ENCODE results near the gene EIF2S3B. TPM values are rescaled to one million over a fixed set of nuclear protein-coding genes. Genes with fewer than 3 reads are reported as not detected.
"Not testable (repeated sequence)": the region's sequence is repeated elsewhere in the genome, so short reads cannot be mapped to it uniquely, and the experiment has no call there.

Gene EIF2S3B
- total RNA-seq = 0.62 TPM

DNA sequence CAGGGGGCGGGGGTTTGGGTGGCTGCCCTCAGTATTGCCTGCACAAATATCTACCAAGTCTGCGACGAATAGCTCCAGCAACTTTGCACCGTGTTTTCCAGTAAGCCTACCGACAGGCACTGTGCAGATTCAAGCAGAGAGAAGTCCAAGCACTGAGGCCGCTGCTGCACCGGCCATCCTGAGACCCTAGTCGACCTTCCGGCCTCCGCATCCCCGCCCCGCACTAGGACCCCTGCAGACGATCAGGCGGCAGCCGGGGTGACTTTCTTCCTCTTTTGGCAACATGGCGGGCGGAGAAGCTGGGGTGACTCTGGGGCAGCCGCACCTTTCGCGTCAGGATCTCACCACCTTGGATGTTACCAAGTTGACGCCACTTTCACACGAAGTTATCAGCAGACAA, at the start of gene EIF2S3B:
TSS of gene EIF2S3B (plus strand) at position 271 of the 400 bp plus-strand sequence. CDS start at position 284, 13 bp downstream.
- intact Hi-C loops (cut with DNase I) = no loop called here
- DNase-seq (ENCODE audit: low spot score) = no peak

DNA sequence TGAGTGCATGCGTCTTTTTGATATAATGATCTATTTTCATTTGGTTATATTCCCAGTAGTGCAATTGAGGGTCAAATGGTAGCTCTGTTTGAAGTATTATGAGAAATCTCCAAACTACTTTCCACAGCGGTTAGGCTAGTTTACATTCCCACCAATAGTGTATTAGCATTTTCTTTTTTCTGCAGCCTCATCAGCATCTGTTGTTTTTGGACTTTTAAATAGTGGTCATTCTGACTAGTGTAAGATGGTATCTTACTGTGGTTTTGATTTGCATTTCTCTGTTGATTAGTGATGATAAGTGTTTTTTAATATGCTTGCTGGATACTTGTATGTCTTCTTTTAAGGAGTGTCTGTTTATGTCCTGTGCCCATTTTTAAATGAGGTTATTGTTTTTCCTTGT, 48.8 kb upstream of the EIF2S3B start:
- DNase-seq (ENCODE audit: low spot score) (no peak), ATAC-seq (no peak)
- intact Hi-C loops (cut with DNase I) = no loop called here

More for the DNA sequence above, at the start of gene EIF2S3B:
- no peak for ATAC-seq

DNA sequence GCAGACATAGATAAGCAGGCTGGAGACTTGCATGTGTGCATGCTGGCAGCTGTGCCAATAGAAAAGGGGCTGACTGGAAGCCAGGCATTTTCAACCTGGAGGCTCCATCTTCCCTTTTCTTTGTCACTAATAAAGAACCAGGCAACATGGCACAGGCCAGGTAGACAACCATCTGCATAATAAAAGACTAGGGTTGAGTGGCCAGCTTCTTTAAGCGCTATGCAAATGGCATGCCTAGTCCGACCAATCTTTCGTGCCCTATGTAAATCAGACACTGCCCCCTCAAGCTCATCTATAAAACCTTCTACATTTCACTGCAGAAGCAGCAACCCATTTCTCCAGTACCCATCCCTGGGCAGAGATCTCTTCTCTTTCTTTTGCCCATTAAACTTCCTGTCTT, 47.9 kb upstream of the EIF2S3B start:
- DNase-seq (ENCODE audit: low spot score) (no peak), ATAC-seq (no peak)
- intact Hi-C loops (cut with DNase I) = no loop called here

DNA sequence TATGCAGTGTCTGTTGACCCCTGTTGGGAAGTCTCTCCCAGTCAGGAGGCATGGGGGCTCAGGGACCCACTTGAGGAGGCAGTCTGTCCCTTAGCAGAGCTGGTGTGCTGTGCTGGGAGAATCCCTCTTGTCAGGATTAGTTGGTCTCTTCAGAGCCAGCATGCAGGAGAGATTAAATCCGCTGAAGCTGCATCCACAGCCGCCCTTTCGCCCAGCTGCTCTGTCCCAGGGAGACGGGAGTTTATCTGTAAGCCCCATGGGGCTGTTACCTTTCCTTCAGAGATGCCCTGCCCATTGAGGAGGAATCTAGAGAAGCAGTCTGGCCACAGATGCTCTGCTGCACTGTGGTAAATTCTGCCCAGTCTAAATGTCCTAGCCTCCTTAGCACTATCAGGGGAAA, 39.4 kb upstream of the EIF2S3B start:
- DNase-seq (ENCODE audit: low spot score) (no peak), ATAC-seq (no peak)
- intact Hi-C loops (cut with DNase I) = no loop called here

DNA sequence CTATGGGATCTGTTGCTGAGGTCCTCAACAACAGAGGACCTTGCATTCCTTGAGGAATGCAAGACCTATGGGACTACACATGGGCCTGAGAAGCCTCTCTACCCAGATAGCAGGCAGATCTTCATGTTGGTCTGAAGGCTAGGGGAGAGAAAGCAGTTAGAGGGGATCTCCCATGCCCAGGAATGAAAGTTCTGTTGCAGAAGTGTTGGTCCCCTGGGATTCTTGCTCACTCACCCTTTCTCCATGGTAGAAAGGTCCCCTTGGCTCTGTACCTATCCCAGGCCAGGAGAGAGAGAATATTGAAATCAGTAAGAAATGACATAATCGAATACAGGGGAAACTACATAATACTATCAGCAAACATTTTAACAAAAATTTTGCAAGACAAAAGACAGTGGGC, 36.0 kb upstream of the EIF2S3B start:
- ATAC-seq (no peak), DNase-seq (ENCODE audit: low spot score) (no peak)
- intact Hi-C loops (cut with DNase I) = no loop called here

DNA sequence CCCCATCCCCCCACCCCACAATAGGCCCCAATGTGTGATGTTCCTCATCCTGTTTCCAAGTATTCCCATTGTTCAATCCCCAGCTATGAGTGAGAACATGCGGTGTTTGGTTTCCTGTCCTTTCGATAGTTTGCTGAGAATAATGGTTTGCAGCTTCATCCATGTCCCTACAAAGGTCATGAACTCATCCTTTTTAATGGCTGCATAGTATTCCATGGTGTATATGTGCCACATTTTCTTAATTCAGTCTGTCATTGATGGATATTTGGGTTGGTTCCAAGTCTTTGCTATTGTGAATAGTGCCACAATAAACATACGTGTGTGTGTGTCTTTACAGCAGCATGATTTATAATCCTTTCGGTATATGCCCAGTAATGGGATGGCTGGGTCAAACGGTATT, 32.9 kb upstream of the EIF2S3B start:
- DNase-seq (ENCODE audit: low spot score); intact Hi-C loops (cut with DNase I); ATAC-seq: not testable (repeated sequence)

DNA sequence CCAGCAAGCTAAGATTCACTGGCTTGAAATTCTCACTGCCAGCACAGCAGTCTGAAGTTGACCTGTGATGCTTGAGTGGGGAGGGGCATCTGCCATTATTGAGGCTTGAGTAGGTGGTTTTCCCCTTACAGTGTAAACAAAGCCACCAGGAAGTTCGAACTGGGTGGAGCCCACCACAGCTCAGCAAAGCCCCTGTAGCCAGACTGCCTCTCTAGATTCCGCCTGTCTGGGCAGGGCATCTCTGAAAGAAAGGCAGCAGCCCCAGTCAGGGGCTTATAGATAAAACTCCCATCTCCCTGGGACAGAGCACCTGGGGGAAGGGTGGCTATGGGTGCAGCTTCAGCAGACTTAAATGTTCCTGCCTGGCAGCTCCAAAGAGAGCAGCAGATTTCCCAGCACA, 23.8 kb upstream of the EIF2S3B start:
- ATAC-seq; intact Hi-C loops (cut with DNase I): not testable (repeated sequence)

DNA sequence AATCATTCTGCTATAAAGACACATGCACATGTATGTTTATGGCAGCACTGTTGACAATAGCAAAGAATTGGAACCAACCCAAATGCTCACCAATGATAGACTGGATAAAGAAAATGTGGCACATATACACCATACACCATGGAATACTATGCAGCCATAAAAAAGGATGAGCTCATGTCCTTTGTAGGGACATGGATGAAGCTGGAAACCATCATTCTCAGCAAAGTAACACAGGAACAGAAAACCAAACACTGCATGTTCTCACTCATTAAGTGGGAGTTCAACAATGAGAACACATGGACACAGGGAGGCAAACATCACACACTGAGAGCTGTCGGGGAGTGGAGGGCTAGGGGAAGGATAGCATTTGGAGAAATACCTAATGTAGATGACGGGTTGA, 18.4 kb upstream of the EIF2S3B start:
- ATAC-seq; intact Hi-C loops (cut with DNase I); DNase-seq (ENCODE audit: low spot score): not testable (repeated sequence)

More for the DNA sequence above, 23.8 kb upstream of the EIF2S3B start:
- not testable (repeated sequence) for DNase-seq (ENCODE audit: low spot score)

DNA sequence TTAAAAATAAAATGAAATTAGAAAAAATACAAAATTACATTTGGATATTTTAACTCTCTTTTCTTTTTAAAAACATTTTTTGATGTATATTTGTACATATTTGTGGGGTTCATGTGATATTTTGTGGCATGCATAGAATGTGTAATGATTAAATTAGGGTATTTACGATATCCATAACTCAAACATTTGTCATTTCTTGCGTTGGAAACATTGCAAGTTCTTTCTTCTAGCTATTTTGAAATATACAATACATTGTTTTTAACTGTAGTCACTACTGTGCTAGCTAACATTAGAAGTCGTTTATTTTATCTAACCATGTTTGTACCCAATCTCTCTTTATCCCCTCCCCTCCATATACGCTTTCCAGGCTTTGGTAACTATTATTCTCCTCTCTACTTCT, 13.9 kb upstream of the EIF2S3B start:
- no peak for ATAC-seq
- intact Hi-C loops (cut with DNase I) = no loop called here

DNA sequence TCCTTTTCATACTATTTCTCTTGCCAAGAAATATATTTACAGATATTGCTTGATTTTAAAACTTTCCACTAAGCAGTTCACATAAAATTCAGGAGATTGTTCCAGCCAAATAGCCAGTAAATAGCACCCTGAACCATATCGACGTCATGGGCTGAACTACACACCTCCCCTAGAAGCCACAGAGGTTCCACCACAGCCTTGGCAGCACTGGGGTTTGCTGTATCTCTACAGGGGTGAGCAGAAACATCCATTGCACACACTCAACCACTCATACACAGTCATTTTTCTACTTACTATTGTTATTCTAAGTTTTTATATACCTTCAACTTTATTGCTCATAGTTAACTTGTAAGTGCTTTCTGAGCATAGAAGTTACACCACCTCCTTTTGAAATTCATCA, 8.1 kb upstream of the EIF2S3B start:
- intact Hi-C loops (cut with DNase I) = no loop called here
- ATAC-seq (peak; percentile 94), DNase-seq (ENCODE audit: low spot score) (peak; percentile 57)

More for the DNA sequence above, 13.9 kb upstream of the EIF2S3B start:
- no peak for DNase-seq (ENCODE audit: low spot score)

DNA sequence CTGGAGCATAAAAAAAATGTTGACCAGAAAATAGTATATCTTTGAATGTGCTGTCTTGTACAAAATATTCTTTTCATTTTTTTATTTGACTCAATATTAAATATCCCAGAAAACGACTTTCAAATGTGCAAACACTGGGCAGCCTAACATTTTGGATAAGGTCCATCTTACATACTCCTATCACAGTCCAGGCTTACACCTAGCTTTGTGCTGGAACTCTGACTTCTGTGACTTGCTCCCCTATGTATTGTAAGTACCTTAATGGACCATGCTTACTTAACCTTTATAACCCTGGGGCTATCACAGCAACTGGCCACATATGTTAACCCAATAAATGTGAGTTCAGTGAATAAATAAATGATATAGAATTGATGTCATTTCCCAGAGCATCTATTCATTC, 7.6 kb upstream of the EIF2S3B start:
- ATAC-seq = peak; percentile 50
- DNase-seq (ENCODE audit: low spot score) = no peak
- intact Hi-C loops (cut with DNase I) = no loop called here

DNA sequence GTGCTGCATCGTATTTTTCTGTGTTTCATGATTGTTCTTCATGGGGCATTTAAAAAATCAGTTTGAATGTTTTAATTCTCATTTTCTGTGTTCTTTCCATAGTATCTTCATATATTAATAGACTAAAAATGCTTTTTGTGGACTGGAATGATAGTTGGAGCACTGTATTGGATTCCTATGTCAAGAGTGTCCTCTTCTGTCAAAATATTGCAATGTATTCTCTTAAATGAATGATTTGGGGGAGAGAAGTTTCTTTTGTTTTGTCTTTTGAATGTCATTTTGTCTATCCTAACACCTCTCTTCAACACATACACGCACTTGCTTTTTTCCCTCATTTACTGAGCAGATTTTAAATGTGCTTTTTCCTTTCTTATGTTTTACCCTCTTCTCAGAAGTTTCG, 4.7 kb upstream of the EIF2S3B start:
- intact Hi-C loops (cut with DNase I) = no loop called here

DNA sequence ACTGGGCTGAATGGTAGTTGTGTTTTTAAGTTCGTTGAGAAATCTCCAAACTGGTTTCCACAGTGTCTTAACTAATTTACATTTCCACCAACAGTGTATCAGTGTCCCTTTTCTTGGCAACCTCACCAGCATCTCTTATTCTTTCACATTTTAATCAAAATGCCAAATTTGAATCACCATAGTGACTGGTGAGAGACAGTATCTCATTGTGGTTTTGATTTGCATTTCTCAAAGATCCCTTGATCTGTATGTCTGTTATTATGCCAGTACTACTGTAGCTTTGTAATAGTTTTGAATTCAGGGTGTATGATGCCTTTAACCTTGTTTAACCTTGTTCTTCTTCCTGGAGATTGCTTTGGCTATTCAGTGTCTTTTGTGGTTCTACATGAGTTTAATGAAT, 2.2 kb upstream of the EIF2S3B start:
- DNase-seq (ENCODE audit: low spot score) (no peak), ATAC-seq (no peak)
- intact Hi-C loops (cut with DNase I) = no loop called here

More for the DNA sequence above, 4.7 kb upstream of the EIF2S3B start:
- ATAC-seq (no peak), DNase-seq (ENCODE audit: low spot score) (no peak)

DNA sequence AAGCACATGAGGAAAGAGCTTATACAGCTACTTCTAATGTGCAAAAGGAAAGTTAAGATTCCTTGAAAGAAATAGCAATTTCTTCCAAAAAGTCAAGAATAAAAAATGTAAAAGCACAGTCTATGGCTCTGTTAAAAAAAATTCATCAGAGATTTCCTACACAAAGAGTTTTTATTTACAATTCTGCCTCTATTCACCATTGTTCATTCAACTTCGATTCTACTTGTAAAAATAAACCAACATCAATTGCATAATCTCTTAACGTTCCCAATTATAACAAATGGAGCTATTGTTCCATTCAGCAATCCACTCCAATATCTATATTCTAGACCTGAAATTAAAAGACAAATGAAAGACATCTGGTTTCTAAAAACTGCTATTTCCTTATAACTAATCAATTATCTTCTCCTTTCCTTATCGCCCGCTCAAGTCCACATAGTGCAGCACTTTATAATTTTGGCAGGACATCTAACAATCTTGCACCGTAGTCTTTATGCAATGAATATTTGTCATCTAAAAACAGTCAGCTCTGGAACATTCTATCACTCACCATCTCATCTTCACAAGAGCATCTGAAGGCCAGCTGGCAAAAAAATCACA, 6.2 kb downstream of the EIF2S3B start:
- DNase-seq (ENCODE audit: low spot score) (no peak), ATAC-seq (no peak)
- intact Hi-C loops (cut with DNase I) = no loop called here

DNA sequence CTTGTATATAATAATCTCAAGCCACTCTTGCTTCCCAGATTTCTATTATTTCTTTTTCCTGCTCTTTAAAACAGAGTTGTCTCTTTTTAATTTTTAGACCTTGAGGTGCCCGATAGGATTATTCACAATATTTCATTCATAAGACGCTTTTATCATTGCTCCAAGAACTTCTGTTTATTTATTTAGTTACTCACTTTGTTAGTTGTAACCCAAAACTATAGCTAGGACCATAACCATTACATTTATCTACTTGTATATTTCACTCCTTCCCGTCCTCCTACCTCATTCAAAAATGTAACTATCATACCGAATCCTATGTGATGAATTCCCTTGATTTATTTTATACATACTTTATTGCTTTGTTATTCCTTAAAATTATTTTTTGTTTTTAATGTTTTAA, 7.1 kb downstream of the EIF2S3B start:
- ATAC-seq (no peak), DNase-seq (ENCODE audit: low spot score) (no peak)
- intact Hi-C loops (cut with DNase I) = no loop called here

DNA sequence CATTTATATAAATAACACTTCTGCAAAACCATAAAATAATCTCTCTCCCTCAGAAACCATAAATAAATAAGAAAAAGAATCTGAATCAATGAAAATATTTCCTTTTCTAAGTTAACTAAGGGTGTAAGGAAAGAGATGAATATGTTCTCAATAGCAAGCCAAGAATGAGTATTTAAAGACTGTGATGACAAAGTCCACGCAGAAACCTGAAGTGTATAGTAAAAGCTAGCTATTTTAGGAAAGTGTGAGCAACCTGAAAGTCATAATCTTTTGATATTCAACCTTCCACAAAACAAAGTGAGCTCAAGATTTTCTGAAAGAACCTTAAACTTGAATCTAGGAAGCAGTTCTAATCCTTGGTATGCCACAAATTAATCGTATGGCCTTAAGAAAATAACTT, 15.9 kb downstream of the EIF2S3B start:
- no peak for DNase-seq (ENCODE audit: low spot score)

DNA sequence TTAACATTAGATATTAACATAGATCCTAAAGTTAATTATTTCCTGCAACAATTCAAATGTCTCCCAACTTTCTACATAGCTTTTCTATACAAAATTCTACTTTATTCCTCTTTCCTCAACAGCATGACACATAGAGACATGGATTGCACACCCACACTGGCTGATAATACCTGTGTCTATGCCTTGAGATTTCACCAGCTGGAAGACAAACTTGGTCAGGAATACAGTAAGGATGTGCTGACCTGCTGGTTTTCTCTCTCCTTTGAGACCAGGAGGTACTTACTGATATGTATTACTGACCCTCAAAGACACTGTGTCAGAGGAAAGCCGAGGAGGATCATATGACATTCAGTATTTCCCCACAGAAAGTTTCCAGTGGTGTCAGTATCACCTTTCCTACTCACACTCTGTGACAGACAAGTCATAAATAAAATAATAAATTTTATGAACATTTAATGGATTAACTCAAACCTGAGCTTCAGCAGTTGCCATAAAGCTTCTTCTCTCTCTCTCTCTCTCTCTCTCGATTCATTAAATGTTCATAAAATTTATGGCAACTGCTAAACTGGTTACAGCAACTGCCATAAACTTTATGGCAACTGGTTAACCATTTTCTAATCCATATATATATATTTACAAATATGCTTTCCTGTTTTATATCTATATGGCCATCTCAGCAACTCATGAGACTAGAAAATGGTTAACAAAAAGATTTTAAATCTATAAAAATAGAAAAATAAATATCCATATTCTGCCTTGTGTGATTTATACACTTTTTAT, 22.7 kb downstream of the EIF2S3B start:
- intact Hi-C loops (cut with DNase I) = no loop called here
- DNase-seq (ENCODE audit: low spot score) (no peak), ATAC-seq (no peak)

More for the DNA sequence above, 15.9 kb downstream of the EIF2S3B start:
- intact Hi-C loops (cut with DNase I) = no loop called here
- ATAC-seq = no peak

DNA sequence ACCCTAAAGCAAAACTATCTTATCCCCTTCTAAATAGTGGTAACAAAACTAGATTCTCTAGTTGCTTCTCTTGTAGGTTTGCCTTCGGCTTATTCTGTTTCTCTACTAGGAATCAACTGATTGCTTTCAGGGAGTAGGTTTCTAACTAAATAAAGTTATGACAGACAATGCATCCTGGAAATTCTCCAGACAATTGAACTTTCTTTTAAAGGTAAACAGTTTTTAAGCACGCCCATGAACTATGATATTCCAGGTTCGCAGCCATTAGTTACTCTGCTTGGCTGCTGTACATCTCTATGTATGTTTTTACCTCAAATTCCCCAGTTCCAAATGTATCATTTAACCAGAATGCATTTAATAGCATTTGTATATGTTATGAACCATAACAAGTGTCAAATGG, 23.9 kb downstream of the EIF2S3B start:
- ATAC-seq = no peak
- no peak for DNase-seq (ENCODE audit: low spot score)
- intact Hi-C loops (cut with DNase I) = no loop called here

DNA sequence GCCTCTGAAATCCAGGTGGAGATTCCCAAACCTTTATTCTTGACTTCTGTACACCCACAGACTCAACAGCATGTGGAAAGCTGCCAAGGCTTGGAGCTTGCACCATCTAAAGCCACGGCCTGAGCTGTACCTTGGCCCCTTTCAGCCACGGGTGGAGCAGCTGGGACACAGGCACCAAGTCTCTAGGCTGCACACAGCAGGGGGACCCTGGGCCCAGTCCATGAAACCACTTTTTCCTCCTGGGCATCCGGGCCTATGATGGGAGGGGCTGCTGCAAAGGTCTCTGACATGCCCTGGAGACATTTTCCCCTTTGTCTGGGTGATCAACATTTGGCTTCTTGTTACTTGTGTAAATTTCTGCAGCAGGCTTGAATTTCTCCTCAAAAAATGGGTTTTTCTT, 32.0 kb downstream of the EIF2S3B start:
- ATAC-seq (no peak), DNase-seq (ENCODE audit: low spot score) (no peak)
- intact Hi-C loops (cut with DNase I) = no loop called here

DNA sequence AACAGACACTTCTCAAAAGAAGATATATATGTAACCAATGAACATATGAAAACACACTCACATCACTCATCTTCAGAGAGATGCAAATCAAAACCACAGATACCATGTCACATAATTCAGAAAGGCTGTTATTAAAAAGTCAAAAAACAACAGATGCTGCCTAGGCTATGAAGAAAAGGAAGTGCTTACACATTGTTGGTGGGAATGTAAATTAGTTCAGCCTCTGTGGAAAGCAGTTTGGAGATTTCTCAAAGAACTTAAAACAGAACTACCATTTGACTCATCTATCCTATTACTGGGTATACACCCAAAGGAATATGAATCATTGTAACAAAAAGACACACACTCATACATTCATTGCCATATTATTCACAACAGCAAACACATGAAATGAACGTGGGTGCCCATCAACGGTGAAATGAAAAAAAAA, 35.1 kb downstream of the EIF2S3B start:
- ATAC-seq (no peak), DNase-seq (ENCODE audit: low spot score) (no peak)
- intact Hi-C loops (cut with DNase I) = no loop called here

DNA sequence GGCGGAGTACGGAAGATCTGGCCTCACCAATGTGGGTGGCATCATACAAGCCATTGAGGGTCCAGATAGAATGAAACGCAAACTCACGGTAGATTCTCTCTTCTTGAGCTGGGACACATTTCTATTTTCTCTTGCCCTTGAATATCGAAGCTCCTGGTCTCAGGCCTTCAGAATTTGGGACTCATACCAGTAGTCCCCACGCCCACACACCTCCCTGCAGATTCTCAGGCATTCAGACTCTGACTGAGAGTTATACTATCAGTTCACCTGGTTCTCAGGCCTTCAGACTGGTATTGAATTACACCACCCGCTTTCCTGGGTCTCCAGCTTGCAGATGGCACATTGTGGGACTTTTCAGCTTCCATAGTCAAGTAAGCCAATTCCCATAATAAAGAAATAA, 37.8 kb downstream of the EIF2S3B start:
- no peak for ATAC-seq
- intact Hi-C loops (cut with DNase I) = no loop called here
- DNase-seq (ENCODE audit: low spot score) = no peak

Data from sciatic nerve (tissue), 2 donors.